Measurements from ENCODE around the gene CATSPERD.

Gene CATSPERD, protein sequence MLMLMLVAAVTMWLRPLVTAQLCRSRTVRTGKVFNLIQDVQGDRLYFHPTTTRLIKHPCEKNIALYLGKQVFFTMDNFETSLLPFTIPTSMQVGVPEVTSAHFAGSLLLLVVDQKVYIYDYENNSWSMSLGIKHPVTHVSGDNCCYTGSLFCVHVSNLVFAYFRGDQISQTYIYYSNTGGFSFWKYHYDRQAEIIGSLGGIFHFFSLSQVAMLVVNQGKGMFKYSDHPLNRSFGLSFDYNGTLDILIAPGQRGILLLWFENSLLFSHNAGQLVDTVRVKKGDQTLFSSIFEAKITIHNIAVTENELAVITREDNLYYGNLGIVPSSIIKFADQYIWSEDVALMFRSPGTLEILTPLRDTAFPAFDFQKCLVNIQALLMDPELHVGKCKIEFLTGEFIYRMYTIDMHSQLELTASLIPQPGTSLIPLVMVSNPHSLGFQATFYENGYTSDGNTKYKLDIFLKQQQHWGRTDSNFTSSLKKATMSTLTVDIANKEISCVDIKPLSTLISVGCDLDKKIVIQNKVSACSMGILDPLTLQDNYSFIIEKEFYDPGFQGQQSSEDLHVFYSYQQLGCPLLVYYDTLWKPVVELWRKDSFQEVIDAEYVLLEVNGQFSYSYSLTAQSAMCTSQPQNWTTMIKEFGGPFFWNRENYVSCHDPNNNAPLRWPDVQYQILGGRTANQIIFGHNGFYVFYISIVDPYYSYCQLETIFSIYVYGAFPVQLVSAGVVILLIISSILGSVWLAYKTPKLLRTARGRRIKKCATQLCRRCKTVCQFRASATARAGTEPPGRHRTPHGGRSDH

DNA sequence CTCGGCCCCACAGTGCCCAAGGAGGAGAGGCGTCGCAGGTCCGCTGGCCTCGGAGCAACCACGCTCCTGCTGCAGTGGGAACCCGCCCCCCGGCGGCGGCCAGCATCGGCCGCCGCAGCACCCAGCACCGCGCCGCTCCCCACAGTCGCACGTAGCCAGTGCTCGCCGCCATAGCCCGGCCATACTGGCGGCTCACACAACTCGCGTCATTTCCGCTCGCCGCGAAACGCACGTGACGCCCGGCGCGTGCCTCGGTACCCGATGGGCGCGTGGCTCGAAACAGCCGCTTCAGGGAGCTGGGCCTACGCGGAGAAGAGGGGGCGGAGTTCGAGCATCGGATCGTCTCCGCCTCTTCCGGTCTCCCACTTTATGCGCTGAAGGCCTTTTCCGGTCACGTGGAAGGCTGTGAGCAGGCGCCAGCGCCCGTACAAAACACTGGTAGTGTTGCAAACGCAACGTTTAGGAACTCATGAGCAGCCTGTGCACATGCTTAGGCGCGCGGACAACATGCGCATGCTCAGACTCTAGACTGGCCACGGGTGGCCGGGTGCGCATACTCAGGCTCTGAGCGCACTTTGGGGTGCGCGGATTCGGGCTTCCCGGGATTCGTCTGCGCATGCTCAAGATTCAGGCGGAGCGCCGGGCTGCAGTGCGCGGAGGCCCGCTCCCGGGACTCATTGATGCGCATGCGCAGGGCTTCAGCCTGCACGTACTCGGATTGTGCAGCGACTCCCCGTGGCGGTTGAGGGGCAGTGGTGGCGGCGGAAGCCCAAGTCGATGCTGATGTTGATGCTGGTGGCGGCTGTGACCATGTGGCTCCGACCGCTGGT lies at the start of gene CATSPERD, which contains the start of gene LONP1:
Gene CATSPERD (plus strand): TSS at position 677 of the 830 bp plus-strand sequence. CDS start 101 bp downstream, at position 778.
Gene LONP1 (minus strand): TSS at position 186 of the 830 bp plus-strand sequence. CDS start 14 bp downstream, at position 172.
- peak within 1 kb of the TSS; percentile 97 for H3K4me3 ChIP-seq (ENCODE audit: low read depth, low read length)
- DNase-seq (ENCODE audit: low read depth) = peak; percentile 95

DNA sequence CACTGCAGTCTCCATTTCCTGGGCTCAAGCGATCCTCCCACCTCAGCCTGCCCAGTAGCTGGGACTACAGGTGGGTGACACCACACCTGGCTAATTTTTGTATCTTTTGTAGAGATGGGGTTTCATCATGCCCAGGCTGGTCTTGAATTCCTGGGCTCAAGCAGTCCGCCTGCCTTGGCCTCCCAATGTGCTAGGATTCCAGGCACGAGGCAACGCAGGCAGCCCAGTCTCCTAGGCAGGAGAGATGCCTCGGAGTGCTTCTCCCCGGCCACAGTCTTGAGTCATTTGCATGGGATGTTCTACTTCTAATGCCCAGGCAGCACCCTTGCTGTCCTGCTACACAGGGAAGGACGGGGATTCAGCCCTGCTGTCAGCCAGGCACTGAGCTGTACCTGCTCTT lies 48.8 kb upstream of the CATSPERD start:
- no peak for DNase-seq (ENCODE audit: low read depth)
- no peak overlapping the region for H3K4me3 ChIP-seq (ENCODE audit: low read depth, low read length)

DNA sequence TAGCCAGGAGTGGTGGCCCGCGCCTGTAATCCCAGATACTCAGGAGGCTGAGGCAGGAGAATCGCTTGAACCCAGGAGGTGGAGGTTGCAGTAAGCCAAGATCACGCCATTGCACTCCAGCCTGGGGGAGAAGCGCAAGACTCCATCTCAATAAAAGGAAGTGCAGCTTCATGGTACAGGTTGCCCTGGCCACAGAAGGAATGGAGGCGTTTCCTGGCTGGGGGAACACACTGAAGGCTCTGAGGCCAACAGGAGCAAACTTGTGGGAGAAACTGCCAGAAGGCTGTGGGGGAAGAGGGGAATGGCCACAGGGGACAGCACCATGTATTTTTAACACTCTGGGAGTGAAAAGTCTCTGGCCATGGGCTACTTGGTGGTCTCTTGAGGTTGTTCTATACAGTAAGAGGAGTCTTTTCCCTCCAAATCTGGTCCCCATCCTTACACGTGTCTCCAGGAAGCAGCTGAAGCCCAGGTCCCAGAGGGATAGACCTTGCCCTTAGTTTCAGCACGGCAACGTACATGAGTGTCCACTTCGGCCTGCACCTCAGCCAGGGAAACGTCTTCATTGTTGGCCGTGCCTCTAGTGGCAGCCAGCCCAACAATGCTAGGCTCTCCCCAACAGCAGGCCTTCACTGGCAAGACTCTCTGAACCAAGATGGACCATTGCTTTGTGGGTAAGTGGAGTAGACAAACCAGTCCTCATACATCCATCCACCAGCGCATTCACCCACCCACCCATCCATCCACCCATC lies 47.6 kb upstream of the CATSPERD start:
- H3K4me3 ChIP-seq (ENCODE audit: low read depth, low read length) = no peak overlapping the region
- DNase-seq (ENCODE audit: low read depth) = no peak

DNA sequence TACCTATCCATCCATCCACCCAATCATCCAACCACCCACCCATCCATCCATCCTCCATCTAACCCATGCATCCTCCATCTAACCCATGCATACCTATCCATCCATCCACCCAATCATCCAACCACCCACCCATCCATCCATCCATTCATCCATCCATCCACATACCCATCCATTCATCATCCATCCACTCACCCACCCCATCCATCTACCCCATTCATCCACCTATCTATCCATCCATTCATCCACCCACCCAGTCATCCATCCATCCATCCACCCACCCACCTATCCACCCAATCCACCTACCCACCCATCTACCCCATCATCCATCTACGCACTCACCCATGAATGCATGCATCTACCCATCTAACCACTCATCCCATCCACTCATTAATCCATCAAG lies 46.7 kb upstream of the CATSPERD start:
- no peak overlapping the region for H3K4me3 ChIP-seq (ENCODE audit: low read depth, low read length)
- DNase-seq (ENCODE audit: low read depth) = no peak

DNA sequence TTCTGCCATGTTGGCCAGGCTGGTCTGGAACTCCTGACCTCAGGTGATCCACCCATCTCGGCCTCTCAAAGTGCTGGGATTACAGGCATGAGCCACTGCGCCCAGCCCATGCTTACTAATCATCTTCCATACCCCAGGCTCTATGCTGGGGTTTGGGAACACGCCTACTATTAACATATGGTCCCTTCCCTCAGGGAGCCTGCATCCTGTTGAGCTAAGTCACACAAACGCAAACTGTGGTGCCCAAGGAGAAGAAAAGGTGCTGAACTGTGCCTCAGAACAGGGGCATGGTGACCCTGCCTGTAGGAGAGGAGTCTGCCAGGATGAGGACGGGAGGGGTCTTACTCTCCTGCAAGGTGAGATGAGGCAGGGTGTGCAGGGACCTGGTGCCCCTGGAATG lies 45.7 kb upstream of the CATSPERD start:
- no peak overlapping the region for H3K4me3 ChIP-seq (ENCODE audit: low read depth, low read length)
- DNase-seq (ENCODE audit: low read depth) = no peak

DNA sequence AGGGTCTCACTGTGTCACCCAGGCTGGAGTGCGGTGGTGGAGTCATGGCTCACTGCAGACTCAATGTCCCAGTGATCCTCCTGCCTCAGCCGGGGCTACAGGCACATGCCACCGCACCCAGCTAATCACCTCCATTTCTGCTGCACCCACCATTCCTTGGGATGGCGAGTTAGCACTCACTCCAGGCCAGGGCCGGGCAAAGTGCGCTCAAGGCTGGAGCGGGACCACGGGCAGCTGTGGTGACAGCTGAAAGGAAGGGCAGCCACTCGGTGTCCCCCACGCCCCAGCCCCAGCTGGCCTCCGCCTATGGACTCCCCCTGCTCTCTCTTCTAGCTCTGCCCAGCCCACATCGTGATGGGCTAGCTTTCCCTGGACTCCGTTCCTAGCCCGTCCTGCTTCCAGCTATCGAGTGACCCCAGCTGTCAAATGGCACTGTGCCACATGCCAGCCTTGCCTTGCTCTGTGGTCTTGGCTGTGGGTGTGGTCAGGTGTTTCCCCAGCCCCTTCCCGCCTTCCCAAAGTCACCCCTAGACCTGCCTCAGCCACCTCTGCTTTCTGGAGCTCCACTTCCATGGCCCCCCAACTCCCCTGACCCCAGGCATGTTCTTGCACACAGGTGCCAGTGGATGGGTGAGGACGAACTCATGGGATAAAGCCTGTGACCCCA lies 44.2 kb upstream of the CATSPERD start:
- no peak for DNase-seq (ENCODE audit: low read depth)
- H3K4me3 ChIP-seq (ENCODE audit: low read depth, low read length) = no peak overlapping the region

DNA sequence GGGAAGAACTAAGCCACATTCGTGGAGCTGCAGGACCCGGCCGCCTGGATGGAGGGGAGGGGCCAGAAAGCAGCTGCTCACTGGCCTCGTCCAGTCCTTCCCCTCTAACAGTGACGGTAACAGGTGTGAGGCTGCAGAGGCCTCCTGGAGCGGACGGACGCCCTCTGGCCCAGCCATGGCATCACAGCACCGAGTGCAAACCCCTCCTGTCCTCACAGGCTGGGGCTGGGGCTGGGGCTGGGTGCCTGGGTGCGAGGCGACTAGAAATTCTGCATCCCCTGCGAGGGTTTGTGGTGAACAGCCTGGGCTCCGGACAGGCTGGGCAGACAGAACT lies 43.7 kb upstream of the CATSPERD start:
- H3K4me3 ChIP-seq (ENCODE audit: low read depth, low read length) = no peak overlapping the region
- no peak for DNase-seq (ENCODE audit: low read depth)

DNA sequence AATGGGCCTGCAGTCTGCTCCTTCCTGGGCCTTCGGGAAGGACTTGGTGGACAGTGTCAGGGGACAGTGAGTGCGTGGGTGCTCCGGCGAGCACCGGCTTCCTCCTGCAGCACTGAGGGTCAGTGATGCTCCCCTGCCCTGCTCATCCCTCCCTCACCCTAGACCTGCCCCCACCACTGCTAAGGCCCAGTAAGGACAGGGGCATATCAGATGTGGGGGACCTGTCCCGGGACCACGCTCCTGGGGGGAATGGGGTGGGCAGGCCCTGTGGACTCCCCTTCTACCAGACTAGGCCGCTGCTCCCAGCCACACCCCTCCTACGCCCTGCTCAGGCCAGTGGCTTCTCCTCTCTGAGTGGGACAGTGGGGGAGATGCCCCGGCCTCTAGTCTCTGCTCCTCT lies 43.3 kb upstream of the CATSPERD start:
- no peak overlapping the region for H3K4me3 ChIP-seq (ENCODE audit: low read depth, low read length)
- DNase-seq (ENCODE audit: low read depth) = no peak

DNA sequence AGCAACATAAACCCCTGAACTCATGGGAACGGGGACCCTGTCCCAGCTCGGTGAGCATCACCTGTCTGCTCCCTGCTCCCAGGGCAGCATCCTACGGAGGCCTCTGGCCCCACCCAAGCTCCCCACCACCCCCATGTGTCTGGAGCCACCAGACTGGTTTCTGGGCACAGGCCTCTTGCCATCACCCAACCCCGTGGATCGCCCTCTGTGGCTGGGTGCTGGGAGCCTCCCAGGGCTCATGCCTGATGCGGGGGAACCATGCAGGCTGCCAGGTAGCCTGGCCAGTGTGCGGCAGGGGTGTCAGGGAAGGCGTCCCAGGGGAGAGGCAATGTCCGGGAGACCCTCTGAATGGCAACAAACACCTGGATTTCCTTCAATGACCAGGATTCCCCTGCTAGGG lies 42.9 kb upstream of the CATSPERD start:
- no peak overlapping the region for H3K4me3 ChIP-seq (ENCODE audit: low read depth, low read length)
- no peak for DNase-seq (ENCODE audit: low read depth)

DNA sequence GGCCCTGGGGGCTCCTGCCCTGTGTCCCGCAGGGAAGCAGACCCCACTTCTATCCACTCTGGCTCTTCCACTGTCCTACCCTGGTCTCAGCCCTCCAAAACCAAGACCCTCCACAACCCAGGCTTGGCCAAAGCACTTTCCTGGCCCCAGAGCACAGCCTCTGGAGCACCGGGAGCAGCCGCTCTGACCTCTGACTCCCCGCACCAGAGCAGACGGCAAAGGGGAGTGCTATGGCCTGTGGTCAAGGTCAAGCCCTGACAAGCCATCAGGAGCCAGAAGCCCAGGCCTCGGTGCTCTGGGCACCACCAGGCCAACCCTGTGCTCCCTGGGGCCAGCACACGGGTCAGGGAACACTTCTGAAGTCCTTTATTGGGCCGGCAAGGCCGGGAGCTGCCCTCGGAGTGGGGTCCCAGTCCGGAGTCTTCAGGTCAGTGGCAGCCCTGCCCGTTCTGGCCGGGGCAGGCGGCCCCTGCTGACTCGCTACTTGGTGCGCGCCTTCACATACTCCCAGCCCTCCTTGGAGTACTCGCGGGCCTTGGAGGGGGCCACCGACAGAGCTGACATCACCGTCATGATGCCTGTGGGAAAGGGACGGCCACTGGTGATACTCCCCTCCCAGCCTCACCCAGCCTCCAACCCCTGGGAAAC lies 42.2 kb upstream of the CATSPERD start:
- no peak for DNase-seq (ENCODE audit: low read depth)
- no peak overlapping the region for H3K4me3 ChIP-seq (ENCODE audit: low read depth, low read length)

DNA sequence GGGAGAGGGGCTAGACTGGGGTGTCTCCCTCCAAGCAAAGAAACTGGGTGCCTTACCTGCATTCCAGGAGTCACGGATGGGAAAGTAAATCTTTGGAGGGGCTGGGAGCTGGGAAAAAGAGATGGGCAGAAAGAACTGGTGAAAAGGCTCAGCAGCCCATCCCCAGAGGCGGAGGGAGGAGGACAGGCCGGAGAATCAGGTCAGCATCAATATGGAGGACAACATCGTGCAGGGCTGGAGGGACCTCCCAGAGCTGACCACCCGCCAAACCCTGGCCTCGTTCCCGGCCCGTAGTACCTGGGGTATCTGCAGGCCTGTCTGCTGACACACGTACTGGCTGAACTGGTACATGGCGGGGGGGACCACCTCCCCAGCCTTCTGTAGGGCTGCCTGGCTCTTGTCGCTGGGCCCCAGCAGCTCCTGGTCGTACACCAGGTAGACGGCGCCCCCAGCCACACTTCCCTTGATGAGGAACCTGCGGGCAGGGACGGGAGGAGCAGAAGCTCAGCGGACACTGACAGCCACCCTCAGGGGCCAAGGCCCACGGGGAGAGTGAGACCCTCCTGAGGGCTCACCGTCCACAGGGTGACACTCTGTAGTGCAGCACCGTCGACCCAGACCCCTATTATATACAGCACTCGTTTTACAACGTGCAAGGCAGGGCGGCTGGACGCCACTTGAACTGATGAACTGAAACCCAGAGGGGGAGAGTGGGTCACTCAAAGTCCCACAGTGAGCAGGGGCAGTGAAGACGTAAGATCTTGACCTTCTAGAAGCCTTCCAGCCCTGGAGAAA lies 41.0 kb upstream of the CATSPERD start:
- DNase-seq (ENCODE audit: low read depth) = no peak
- peak overlapping the region; percentile 99 for H3K4me3 ChIP-seq (ENCODE audit: low read depth, low read length)

DNA sequence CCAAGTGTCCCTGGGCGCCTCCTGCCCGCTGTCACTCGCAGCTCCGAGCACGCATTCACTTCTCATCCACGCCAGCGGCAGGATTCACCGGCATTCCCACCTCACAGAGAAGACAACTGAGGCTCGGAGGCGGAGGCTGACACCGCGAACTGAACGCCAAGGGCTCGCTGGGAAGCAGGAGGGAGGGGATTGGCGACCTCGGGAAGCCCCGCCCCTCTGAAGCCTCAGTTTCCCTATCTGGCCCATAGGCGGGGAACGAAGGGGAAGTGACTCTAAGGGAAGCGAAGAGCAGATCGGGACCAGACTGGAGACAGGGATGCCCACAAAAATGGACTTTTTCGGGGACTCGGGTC lies 40.4 kb upstream of the CATSPERD start:
- no peak for DNase-seq (ENCODE audit: low read depth)
- H3K4me3 ChIP-seq (ENCODE audit: low read depth, low read length) = peak overlapping the region; percentile 99

DNA sequence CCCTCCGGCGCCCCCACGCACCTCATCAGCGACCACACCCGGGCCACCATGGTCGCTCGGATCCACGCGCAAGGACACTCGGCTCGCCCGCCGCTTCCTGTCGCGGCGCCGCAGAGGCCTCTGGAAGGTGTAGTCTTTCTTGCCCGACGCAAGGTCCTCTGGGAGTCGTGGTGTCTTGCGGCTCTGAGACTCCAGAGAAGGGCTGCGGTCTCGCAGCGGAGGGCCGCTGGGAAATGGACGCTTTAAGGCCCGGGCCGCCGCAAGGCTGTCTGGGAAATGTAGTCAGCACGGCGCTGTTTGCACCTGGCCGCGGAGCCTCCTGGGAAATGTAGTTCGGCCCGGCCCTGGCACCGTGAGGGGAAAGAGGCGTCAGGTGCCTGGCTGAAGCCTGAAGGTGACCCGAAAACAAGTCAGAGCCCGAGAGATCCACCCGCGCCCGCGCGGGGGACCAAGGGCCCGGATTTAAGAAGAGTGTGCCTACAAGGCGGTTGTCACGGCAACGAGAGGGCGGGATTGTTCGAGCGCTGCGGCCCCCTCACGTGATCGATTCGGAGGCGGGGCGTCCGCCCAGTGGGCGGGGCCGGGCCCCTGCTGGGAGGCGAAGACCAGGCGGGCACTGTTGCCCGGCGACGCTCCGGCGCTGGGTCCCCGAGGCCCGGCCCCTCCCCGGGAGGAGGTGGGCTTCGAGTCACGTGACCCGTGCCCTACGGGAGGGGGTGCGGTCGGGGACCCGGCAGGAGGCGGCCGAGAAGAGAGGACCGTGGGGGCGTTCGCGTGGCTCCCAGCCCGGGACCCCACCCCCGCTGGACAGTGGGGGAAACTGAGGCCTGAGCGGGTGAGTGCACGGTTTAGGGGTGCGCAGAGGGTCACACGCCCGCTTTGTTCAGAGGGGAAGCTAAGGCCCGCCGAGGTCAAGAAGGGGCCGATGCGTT lies 39.7 kb upstream of the CATSPERD start, which contains the start of the genes HSD11B1L and MICOS13:
Gene HSD11B1L (plus strand): TSS at position 591 of the 932 bp plus-strand sequence. CDS start 3,806 bp downstream, outside the sequence.
Gene MICOS13 (minus strand): TSS at position 80 of the 932 bp plus-strand sequence. CDS start 30 bp downstream, at position 50.
- peak; percentile 96 for DNase-seq (ENCODE audit: low read depth)
- peak within 1 kb of the TSS; percentile 99 for H3K4me3 ChIP-seq (ENCODE audit: low read depth, low read length)

DNA sequence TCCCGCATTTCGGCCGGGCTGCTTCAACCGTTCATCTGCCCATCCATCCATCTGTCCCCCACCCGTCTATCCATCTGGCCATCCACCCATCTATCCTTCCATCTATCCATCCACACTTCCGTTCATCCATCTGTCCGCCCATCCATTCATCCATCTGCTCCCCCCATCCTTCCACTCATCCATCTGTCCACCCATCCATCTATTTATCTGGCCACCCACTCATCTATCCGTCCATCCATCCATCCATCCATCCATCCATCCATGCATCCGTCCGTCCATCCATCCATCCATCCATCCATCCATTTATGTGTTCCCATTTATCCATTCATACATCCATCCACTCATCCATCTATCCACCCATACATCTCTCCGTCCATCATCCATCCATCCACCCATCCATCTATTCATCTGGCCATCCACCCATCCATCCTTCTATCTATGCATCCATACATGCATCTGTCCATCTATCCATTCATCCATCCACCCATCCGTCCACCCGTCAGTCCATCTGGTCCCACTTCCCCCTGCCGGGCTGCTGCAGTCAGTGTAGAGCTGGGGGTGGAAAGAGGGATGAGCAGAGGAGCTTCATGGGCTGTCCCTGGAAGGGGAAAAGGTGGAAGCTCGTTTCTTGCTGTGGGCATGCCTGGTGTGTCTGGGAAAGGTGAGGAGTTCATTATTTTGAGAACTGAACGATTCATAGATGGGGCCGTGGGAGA lies 38.9 kb upstream of the CATSPERD start:
- DNase-seq (ENCODE audit: low read depth) = no peak
- H3K4me3 ChIP-seq (ENCODE audit: low read depth, low read length) = peak overlapping the region; percentile 99

DNA sequence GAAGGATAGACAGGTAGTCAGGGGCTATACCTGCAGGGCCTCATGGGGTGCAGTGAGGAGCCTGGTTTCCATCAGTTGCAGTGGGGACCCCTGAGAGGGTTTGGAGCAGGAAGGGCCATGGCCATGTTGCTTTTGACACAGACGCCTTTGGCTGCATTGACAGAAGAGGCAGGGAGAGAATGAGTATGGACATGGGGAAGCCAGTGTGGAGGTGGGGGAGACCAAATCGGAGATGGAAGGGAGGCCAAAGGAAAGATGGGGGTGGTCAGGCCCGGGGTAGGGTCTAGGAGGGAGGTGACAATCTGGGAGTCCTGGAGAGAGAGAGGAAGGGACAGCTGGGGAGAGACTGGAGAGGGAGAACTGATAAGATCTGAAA lies 38.3 kb upstream of the CATSPERD start:
- H3K4me3 ChIP-seq (ENCODE audit: low read depth, low read length) = no peak overlapping the region
- DNase-seq (ENCODE audit: low read depth) = no peak

All from skeletal muscle cell (primary cell).